ENCODE measurements around the gene MTUS2. TPM values are rescaled to one million over a fixed set of nuclear protein-coding genes. Genes with fewer than 3 reads are reported as not detected.

The MTUS2 gene
- total and polyA plus RNA-seq, 2 of the 8 experiments (the other 6 are each of a cell fraction or from before 2014, with no cell fraction given), result 0.18 to 0.80 TPM

DNA sequence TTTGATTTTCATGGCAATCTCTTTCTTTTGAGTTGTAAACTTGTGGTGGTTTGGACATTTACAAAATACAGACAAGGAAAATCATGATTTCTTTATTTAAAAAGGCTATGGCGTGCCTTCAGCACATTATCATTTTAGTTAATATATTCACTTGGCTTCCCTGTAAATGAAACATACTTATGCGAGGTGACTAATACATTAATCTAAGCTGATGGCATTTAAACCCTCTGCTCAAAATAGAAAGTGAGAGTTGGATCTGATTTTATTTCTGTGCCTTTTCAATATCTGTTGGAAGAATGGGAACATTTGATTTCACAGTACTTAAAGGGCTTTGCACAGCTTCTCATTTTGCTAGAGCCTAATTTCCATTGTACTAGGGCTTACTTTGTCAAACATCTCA lies 289.8 kb downstream of the MTUS2 start:
- H3K23me2 ChIP-seq (ENCODE audit: low read depth, low read length), result no peaks in the 10 kb centered on the region
- no peaks in the 10 kb centered on the region for H3K4me1 ChIP-seq (replicated peaks in 1 of 4; ENCODE audit: control insufficient read depth in 3 of 4, insufficient read depth in 4 of 4, low read length in 3 of 4)
- H3K23ac ChIP-seq (ENCODE audit: insufficient read length), result no peak overlapping the region
- H3K56ac ChIP-seq (replicated peaks; ENCODE audit: insufficient read length, low read depth, low read length), result no peak overlapping the region
- H3K4me2 ChIP-seq (ENCODE audit: insufficient read depth in 1 of 2, low read depth in 2 of 2, low read length in 2 of 2), result no peak overlapping the region
- H2AFZ ChIP-seq (ENCODE audit: low read length), result no peak overlapping the region
- no peaks in the 10 kb centered on the region for H3K79me1 ChIP-seq (ENCODE audit: low read depth, low read length)
- no peak overlapping the region for H4K91ac ChIP-seq (replicated peaks; ENCODE audit: insufficient read length, low read length)
- H3K27me3 ChIP-seq (replicated peaks in 1 of 4; ENCODE audit: control insufficient read depth in 3 of 4, extremely low read depth in 1 of 4, insufficient read depth in 3 of 4, low read length in 3 of 4), result no peaks in the 10 kb centered on the region
- POLR2A ChIA-PET (ENCODE audit: partially characterized antibody), result no interaction called here
- no peak overlapping the region for H4K5ac ChIP-seq (ENCODE audit: insufficient read length, low read depth, low read length)
- FAIRE-seq (no peak), DNase-seq (ENCODE audit: low read depth in 1 of 2, low spot score in 2 of 2) (no peak)
- H3K14ac ChIP-seq (ENCODE audit: insufficient read length), result no peak overlapping the region
- no peaks in the 10 kb centered on the region for H4K20me1 ChIP-seq (replicated peaks in 1 of 2; ENCODE audit: control insufficient read depth in 1 of 2, insufficient read depth in 2 of 2, low read length in 2 of 2)
- no peak overlapping the region for H2BK15ac ChIP-seq (ENCODE audit: low read length)
- no peaks in the 10 kb centered on the region for H3K79me2 ChIP-seq (ENCODE audit: control insufficient read depth in 1 of 2, insufficient read depth in 2 of 2, low read length in 2 of 2)
- H3K36me3 ChIP-seq (ENCODE audit: control insufficient read depth in 2 of 4, insufficient read depth in 4 of 4, low read length in 3 of 4), result no peaks in the 10 kb centered on the region
- no peak overlapping the region for H3K27ac ChIP-seq (ENCODE audit: low read depth, low read length)
- no peak overlapping the region for H2BK5ac ChIP-seq (ENCODE audit: low read depth, low read length)
- no peak overlapping the region for H3K4ac ChIP-seq (replicated peaks; ENCODE audit: insufficient read length, low read depth, low read length)
- no peak overlapping the region for H3K4me3 ChIP-seq (ENCODE audit: extremely low read depth in 1 of 4, insufficient read depth in 2 of 4, low read depth in 3 of 4, low read length in 4 of 4)
- no peak overlapping the region for H2BK20ac ChIP-seq (ENCODE audit: low read length)
- H3K18ac ChIP-seq (ENCODE audit: extremely low read depth, low read length), result no peak overlapping the region
- H2AK5ac ChIP-seq (ENCODE audit: low read depth, low read length), result no peak overlapping the region
- H3K9me3 ChIP-seq (ENCODE audit: insufficient read depth in 2 of 2, low read depth in 1 of 2, low read length in 1 of 2), result no peaks in the 10 kb centered on the region
- no peak overlapping the region for H2BK120ac ChIP-seq (replicated peaks; ENCODE audit: low read depth, low read length)
- no peak overlapping the region for H2BK12ac ChIP-seq (ENCODE audit: low read depth, low read length)
- no peak overlapping the region for H4K8ac ChIP-seq (ENCODE audit: extremely low read depth, insufficient read depth, low read length)
- CTCF ChIA-PET (ENCODE audit: partially characterized antibody), result no interaction called here
- H3K9ac ChIP-seq (replicated peaks in 1 of 4; ENCODE audit: extremely low read depth in 1 of 4, low read depth in 3 of 4, low read length in 3 of 4), result no peak overlapping the region
- TF ChIP-seq, protein P1, sequence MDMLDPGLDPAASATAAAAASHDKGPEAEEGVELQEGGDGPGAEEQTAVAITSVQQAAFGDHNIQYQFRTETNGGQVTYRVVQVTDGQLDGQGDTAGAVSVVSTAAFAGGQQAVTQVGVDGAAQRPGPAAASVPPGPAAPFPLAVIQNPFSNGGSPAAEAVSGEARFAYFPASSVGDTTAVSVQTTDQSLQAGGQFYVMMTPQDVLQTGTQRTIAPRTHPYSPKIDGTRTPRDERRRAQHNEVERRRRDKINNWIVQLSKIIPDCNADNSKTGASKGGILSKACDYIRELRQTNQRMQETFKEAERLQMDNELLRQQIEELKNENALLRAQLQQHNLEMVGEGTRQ (IDR thresholded peaks at IDR 0.05; ENCODE audit: low read length), result no peak
- TF ChIP-seq SAP30 (IDR thresholded peaks at IDR 0.05; ENCODE audit: insufficient read depth, insufficient replicate concordance, low read length) (no peak), KDM1A (IDR thresholded peaks at IDR 0.05; ENCODE audit: borderline replicate concordance, low read length) (no peak), POLR2A (IDR thresholded peaks at IDR 0.05; ENCODE audit: control extremely low read depth in 1 of 2, low read depth in 2 of 2, low read length in 2 of 2) (no peak), CEBPB (IDR thresholded peaks at IDR 0.05; ENCODE audit: low read depth, low read length) (no peak), TAF1 (IDR thresholded peaks at IDR 0.05; ENCODE audit: low read depth, low read length) (no peak)
- WGBS, 2 experiments (ENCODE audit: extremely low coverage in 1 of 2, insufficient coverage in 1 of 2, insufficient read length in 1 of 2, insufficient replicate concordance in 2 of 2, low coverage in 1 of 2, low lambda C conversion rate in 2 of 2, missing lambda C conversion rate in 1 of 2), result 93% methylated on average over 2 of the region's 2 CpGs; no CpG with 5 or more reads in 1 of the 2 experiments
